GOT3 (cell line): ENCODE measurements around the gene PAM16.

Source experiments
- DNase-seq: peaks from one replicate; lab custom pipeline; 2025; ENCODE audit warnings: mixed read lengths; lab: John Stamatoyannopoulos, UW

The PAM16 gene

GRCh38 chr16:4383591-4384444, 32.7 kb upstream of the PAM16 start:
- no peak for DNase-seq

- no peak for DNase-seq
Measured at GRCh38 chr16:4382795-4383357, 31.8 kb upstream of the PAM16 start.

GRCh38 chr16:4381935-4382794, 31.0 kb upstream of the PAM16 start:
- no peak for DNase-seq

- DNase-seq: no peak
Measured at GRCh38 chr16:4381072-4381934, 30.2 kb upstream of the PAM16 start.

GRCh38 chr16:4380119-4381063, 29.3 kb upstream of the PAM16 start:
- DNase-seq: no peak

GRCh38 chr16:4378999-4379690, 28.0 kb upstream of the PAM16 start:
- DNase-seq: no peak

GRCh38 chr16:4378161-4378666, 27.1 kb upstream of the PAM16 start:
- no peak for DNase-seq

- DNase-seq: no peak
Measured at GRCh38 chr16:4377573-4378154, 26.5 kb upstream of the PAM16 start.

- no peak for DNase-seq
Measured at GRCh38 chr16:4376893-4377572, 25.9 kb upstream of the PAM16 start.

- peak; percentile 70 for DNase-seq
Measured at GRCh38 chr16:4376126-4376892, 25.2 kb upstream of the PAM16 start.

GRCh38 chr16:4375717-4376116, 24.6 kb upstream of the PAM16 start:
- DNase-seq: no peak

- peak; percentile 44 for DNase-seq
Measured at GRCh38 chr16:4373909-4374742, 23.0 kb upstream of the PAM16 start.

- no peak for DNase-seq
Measured at GRCh38 chr16:4373356-4373908, 22.3 kb upstream of the PAM16 start.

- DNase-seq: no peak
Measured at GRCh38 chr16:4372578-4373355, 21.6 kb upstream of the PAM16 start.

GRCh38 chr16:4372001-4372577, 21.0 kb upstream of the PAM16 start:
- no peak for DNase-seq
